IMR-90 (cell line): ENCODE data around the gene TNFRSF1A. TPM values are rescaled to one million over a fixed set of nuclear protein-coding genes. Genes with fewer than 3 reads are reported as not detected.

ENCODE experiments used
- ATAC-seq: fragments of 200-7000 bp; cut with Tn5 transposase; 2 replicates; pipeline ENCODE4 v1.9.1; 2020; ENCODE audit warnings: low read depth, mild to moderate bottlenecking, moderate library complexity
- BruUV-seq: library from RNA; stranded (reverse); fragments of 400-500 nt; replicated peaks from 2 replicates; lab custom pipeline; 2021; lab: Mats Ljungman, UMichigan
- CTCF ChIA-PET: fragments of 300-600 bp; formaldehyde crosslinking; extraction: SDS; loops from one replicate; lab custom pipeline; 2021; ENCODE audit warnings: antibody characterized with exemption; lab: Yijun Ruan, JAX
- POLR2A ChIA-PET: fragments of 300-600 bp; sonication (Branson Sonifier 250); formaldehyde crosslinking; loops from one replicate; lab custom pipeline; 2022; ENCODE audit warnings: antibody characterized with exemption; ENCODE audit not compliant: unreplicated experiment; lab: Charles Lee
- DNase-seq: peaks from one replicate; pipeline ENCODE4 v3.0.0; 2013
- H2AFZ ChIP-seq: replicated peaks from 2 replicates; pipeline ENCODE3; 2013; ENCODE audit warnings: low read length, mild to moderate bottlenecking; ENCODE audit not compliant: poor library complexity
- H2AK5ac ChIP-seq: 2 replicates; pipeline ENCODE4 v1.6.1; 2013; ENCODE audit warnings: low read depth, low read length, inconsistent platforms
- H2AK9ac ChIP-seq: replicated peaks from 2 replicates; pipeline ENCODE3; 2013; ENCODE audit warnings: mild to moderate bottlenecking, low read depth, low read length, moderate library complexity; ENCODE audit not compliant: poor library complexity
- H2BK120ac ChIP-seq: 2 replicates; pipeline ENCODE4 v1.6.1; 2013; ENCODE audit warnings: low read depth, low read length, inconsistent platforms
- H2BK15ac ChIP-seq: 3 replicates; pipeline ENCODE4 v1.6.1; 2013; ENCODE audit warnings: low read depth, low read length, inconsistent platforms
- H2BK20ac ChIP-seq: 2 replicates; pipeline ENCODE4 v1.6.1; 2013; ENCODE audit warnings: low read depth, mild to moderate bottlenecking, inconsistent platforms, low read length, moderate library complexity
- H2BK5ac ChIP-seq: 2 replicates; pipeline ENCODE4 v1.6.1; 2013; ENCODE audit warnings: mild to moderate bottlenecking, low read depth, low read length, inconsistent platforms; ENCODE audit not compliant: poor library complexity, severe bottlenecking
- H3K14ac ChIP-seq: replicated peaks from 2 replicates; pipeline ENCODE4 v1.6.1; 2013; ENCODE audit warnings: low read depth, low read length, inconsistent platforms
- H3K18ac ChIP-seq: 2 replicates; pipeline ENCODE4 v1.6.1; 2013; ENCODE audit warnings: low read depth, low read length, control low read depth
- H3K23ac ChIP-seq: 2 replicates; pipeline ENCODE4 v1.6.1; 2013; ENCODE audit warnings: low read depth, low read length, inconsistent platforms
- H3K27ac ChIP-seq: 2 replicates; pipeline ENCODE4 v1.5.1; 2013; ENCODE audit warnings: mild to moderate bottlenecking, control low read depth, low read length; ENCODE audit not compliant: insufficient read depth
- H3K27me3 ChIP-seq: 2 replicates; pipeline ENCODE4 v1.6.1; 2013; ENCODE audit warnings: low read length; ENCODE audit not compliant: control insufficient read depth, insufficient read depth
- H3K36me3 ChIP-seq: 2 replicates; pipeline ENCODE4 v1.6.1; 2013; ENCODE audit warnings: low read length, mixed read lengths; ENCODE audit not compliant: control insufficient read depth, insufficient read depth
- H3K4ac ChIP-seq: 2 replicates; pipeline ENCODE4 v1.6.1; 2013; ENCODE audit warnings: low read depth, low read length, inconsistent platforms
- H3K4me1 ChIP-seq: 2 replicates; pipeline ENCODE4 v1.6.1; 2013; ENCODE audit warnings: low read length, mixed read lengths; ENCODE audit not compliant: control insufficient read depth, insufficient read depth
- H3K4me2 ChIP-seq: 2 replicates; pipeline ENCODE4 v1.6.1; 2013; ENCODE audit warnings: low read depth, mild to moderate bottlenecking, control low read depth, low read length, moderate library complexity
- H3K4me3 ChIP-seq: 2 replicates; pipeline ENCODE4 v1.5.1; 2013; ENCODE audit warnings: low read depth, mild to moderate bottlenecking, control low read depth, low read length, moderate library complexity; ENCODE audit not compliant: insufficient read depth
- H3K56ac ChIP-seq: 2 replicates; pipeline ENCODE4 v1.6.1; 2013; ENCODE audit warnings: low read length, inconsistent platforms; ENCODE audit not compliant: insufficient read depth; ENCODE audit errors: extremely low read depth
- H3K79me1 ChIP-seq, 2 experiments: 2 replicates each; pipeline ENCODE4 v1.6.1; 2013; ENCODE audit warnings: low read length in 2 of 2, inconsistent platforms in 1 of 2, low read depth in 1 of 2
- H3K9ac ChIP-seq: 2 replicates; pipeline ENCODE4 v1.6.1; 2013; ENCODE audit warnings: low read depth, low read length, control low read depth
- H3K9me1 ChIP-seq: 2 replicates; pipeline ENCODE4 v1.6.1; 2013; ENCODE audit warnings: low read length, inconsistent platforms; ENCODE audit not compliant: insufficient read depth
- H3K9me3 ChIP-seq: 2 replicates; pipeline ENCODE4 v1.6.1; 2013; ENCODE audit warnings: low read length; ENCODE audit not compliant: control insufficient read depth, insufficient read depth
- H4K20me1 ChIP-seq: 2 replicates; pipeline ENCODE4 v1.6.1; 2013; ENCODE audit warnings: low read length, inconsistent platforms; ENCODE audit not compliant: insufficient read depth
- H4K5ac ChIP-seq: 2 replicates; pipeline ENCODE4 v1.6.1; 2013; ENCODE audit warnings: mild to moderate bottlenecking, low read depth, low read length, control low read depth
- H4K8ac ChIP-seq, 2 experiments: 2 replicates each; pipeline ENCODE4 v1.6.1; 2013; ENCODE audit warnings: low read depth in 2 of 2, low read length in 2 of 2, control low read depth in 1 of 2, inconsistent platforms in 1 of 2
- H4K91ac ChIP-seq: 2 replicates; pipeline ENCODE4 v1.6.1; 2013; ENCODE audit warnings: low read depth, low read length, inconsistent platforms; ENCODE audit not compliant: insufficient read depth
- BHLHE40 ChIP-seq: fragments of 150-350 bp; IDR thresholded peaks from 2 replicates; pipeline ENCODE4 v1.6.1; 2016; ENCODE audit warnings: mild to moderate bottlenecking, low read depth, low read length
- CEBPB ChIP-seq: IDR thresholded peaks from 2 replicates; pipeline ENCODE4 v1.6.1; 2012; ENCODE audit warnings: low read depth, low read length, improper control_type of control experiment
- CHD1 ChIP-seq: IDR thresholded peaks from 2 replicates; pipeline ENCODE4 v1.6.1; 2012; ENCODE audit warnings: low read depth, low read length, improper control_type of control experiment
- FOS ChIP-seq: fragments of 150-350 bp; IDR thresholded peaks from 2 replicates; pipeline ENCODE4 v1.6.1; 2016; ENCODE audit warnings: low read depth, low read length
- MAFK ChIP-seq: IDR thresholded peaks from 2 replicates; pipeline ENCODE4 v1.6.1; 2012; ENCODE audit warnings: low read depth, low read length, improper control_type of control experiment
- MAZ ChIP-seq: IDR thresholded peaks from 2 replicates; pipeline ENCODE4 v1.6.1; 2012; ENCODE audit warnings: low read depth, mild to moderate bottlenecking, low read length, improper control_type of control experiment, moderate library complexity, borderline replicate concordance
- MXI1 ChIP-seq: IDR thresholded peaks from 2 replicates; pipeline ENCODE4 v1.6.1; 2012; ENCODE audit warnings: low read depth, mild to moderate bottlenecking, low read length, moderate library complexity, borderline replicate concordance
- NFE2L2 ChIP-seq: fragments of 150-350 bp; IDR thresholded peaks from 2 replicates; pipeline ENCODE4 v1.6.1; 2016; ENCODE audit warnings: low read depth, mild to moderate bottlenecking, low read length
- POLR2A ChIP-seq: IDR thresholded peaks from 2 replicates; pipeline ENCODE4 v1.6.1; 2012; ENCODE audit warnings: mild to moderate bottlenecking, low read depth, low read length
- RAD21 ChIP-seq: IDR thresholded peaks from 2 replicates; pipeline ENCODE4 v1.6.1; 2012; ENCODE audit warnings: low read length, improper control_type of control experiment
- RCOR1 ChIP-seq: IDR thresholded peaks from 2 replicates; pipeline ENCODE4 v1.6.1; 2012; ENCODE audit warnings: mild to moderate bottlenecking, low read length, improper control_type of control experiment; ENCODE audit not compliant: insufficient replicate concordance
- RFX5 ChIP-seq: IDR thresholded peaks from 2 replicates; pipeline ENCODE4 v1.8.0; 2012; ENCODE audit warnings: low read depth, mild to moderate bottlenecking, low read length, moderate library complexity
- SMC3 ChIP-seq: fragments of 150-350 bp; IDR thresholded peaks from 2 replicates; pipeline ENCODE4 v1.6.1; 2016; ENCODE audit warnings: low read depth, mild to moderate bottlenecking, antibody characterized with exemption, low read length, moderate library complexity
- WGBS, 2 experiments: methylation state at CpG; one replicate each; pipeline versions ENCODE4 v1.1.5 to v1.1.7; 2013; ENCODE audit warnings: missing lambda C conversion rate in 2 of 2; ENCODE audit not compliant: insufficient read length in 1 of 2; ENCODE audit errors: extremely low coverage in 2 of 2; 5-methylcytosine and 5-hydroxymethylcytosine counted together
- dilution Hi-C: fragments of 300-500 bp; cut with HindIII; formaldehyde crosslinking; loops from one replicate; pipeline ENCODE4 v1.14.3; 2018; ENCODE audit warnings: low sequenced_read_pairs; ENCODE audit not compliant: unreplicated experiment
- in situ Hi-C: fragments of 300-500 bp; cut with MboI; formaldehyde crosslinking; loops from 3 replicates; pipeline ENCODE4 v1.14.3; 2019; ENCODE audit warnings: low sequenced_read_pairs, inconsistent platforms, mixed read lengths
- intact Hi-C: fragments of 100-400 bp; cut with micrococcal nuclease; formaldehyde crosslinking; loops from 2 replicates; pipeline ENCODE4 v1.10.0; 2022
- polyA plus RNA-seq, 3 experiments: library from polyadenylated mRNA; depleted of rRNA; stranded (reverse); fragments of >200 nt; gene quantifications; 2 replicates each; pipeline ENCODE4 v1.2.3, GENCODE V29; 2012; ENCODE audit warnings: low replicate concordance in 1 of 3
- total RNA-seq: library from RNA; depleted of rRNA; stranded (reverse); fragments of >200 nt; gene quantifications from 2 replicates; pipeline ENCODE4 v1.2.3, GENCODE V29; 2012
- TF ChIP-seq, protein P1 (sequence below): conservative IDR thresholded peaks from 2 replicates; pipeline ENCODE4 v1.5.1; 2012; ENCODE audit warnings: mild to moderate bottlenecking, low read depth, low read length, improper control_type of control experiment
- TF ChIP-seq, protein P2 (sequence below): fragments of 150-350 bp; IDR thresholded peaks from 2 replicates; pipeline ENCODE4 v1.6.1; 2017; ENCODE audit warnings: mild to moderate bottlenecking, antibody characterized with exemption, low read length, low read depth
- TF ChIP-seq, protein P3 (sequence below): fragments of 150-350 bp; IDR thresholded peaks from 2 replicates; pipeline ENCODE4 v1.6.1; 2016; ENCODE audit warnings: low read depth, mild to moderate bottlenecking, low read length, moderate library complexity, borderline replicate concordance

The TNFRSF1A gene
- total and polyA plus RNA-seq, 2 of the 4 experiments (the other 2 are of a cell fraction), result 79.6 to 136 TPM

DNA sequence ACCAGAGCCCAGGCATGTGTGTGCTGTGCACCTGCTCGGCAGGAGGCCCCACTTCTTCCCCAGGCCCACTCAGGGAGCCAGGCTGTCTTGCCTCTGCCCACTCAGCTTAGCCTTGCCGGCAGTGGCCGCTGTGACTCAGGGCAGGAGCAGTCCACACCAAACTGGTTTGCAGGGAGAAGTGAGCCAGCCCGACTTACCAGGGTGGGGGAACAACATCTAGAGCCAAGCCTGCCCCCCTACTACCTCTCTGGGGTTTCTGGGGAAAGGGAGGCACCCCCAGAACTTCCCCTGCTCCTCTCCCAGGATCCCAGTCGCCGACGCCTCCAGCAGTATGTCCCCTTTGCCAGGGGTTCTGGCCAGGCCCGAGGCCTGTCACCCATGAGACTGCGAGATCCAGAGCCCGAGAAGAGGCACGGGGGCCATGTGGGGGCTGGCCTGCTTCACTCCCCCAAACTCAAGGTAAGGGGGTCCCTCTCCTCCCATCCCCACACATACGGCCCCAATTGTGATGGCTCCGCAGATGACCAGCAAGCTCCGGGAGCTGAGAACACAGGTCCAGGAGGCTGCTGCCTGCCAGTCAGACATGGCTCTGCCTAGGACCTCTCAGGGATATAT lies 28.4 kb downstream of the TNFRSF1A start:
- WGBS, 2 experiments, result no CpG with 5 or more reads among the region's 14 CpGs
- Histone ChIP-seq H4K5ac (no peak overlapping the region), H3K27ac (no peak overlapping the region), H2BK20ac (no peak overlapping the region), H2AK5ac (0 out of 2 replicates have a peak overlapping the region, but pooled peaks have one; percentile 43), H3K56ac (no peak overlapping the region), H3K23ac (no peak overlapping the region), H4K8ac (no peak overlapping the region), H4K20me1 (no peaks in the 10 kb centered on the region), H2BK120ac (no peak overlapping the region), H4K91ac (0 out of 2 replicates have a peak overlapping the region, but pooled peaks have one; percentile 33), H3K9me3 (no peaks in the 10 kb centered on the region), H2BK15ac (no peak overlapping the region), H3K4me2 (no peak overlapping the region), H3K4me3 (no peak overlapping the region), H3K4me1 (peaks cover 10% of the 10 kb centered on the region), H3K79me1 (no peaks in the 10 kb centered on the region), H3K27me3 (peaks cover 20% of the 10 kb centered on the region), H3K9ac (no peak overlapping the region), H3K9me1 (peaks cover 6% of the 10 kb centered on the region), H2BK5ac (no peak overlapping the region), H2AK9ac (peak overlapping the region; percentile 86), H3K36me3 (no peaks in the 10 kb centered on the region), H2AFZ (peak overlapping the region; percentile 65), H3K4ac (no peak overlapping the region), H3K14ac (no peak overlapping the region), H3K18ac (no peak overlapping the region)
- DNase-seq (no peak), ATAC-seq (peak; percentile 15)
- intact Hi-C loops (no loop called here), in situ Hi-C loops (no loop called here), dilution Hi-C loops (no loop called here)
- ChIA-PET POLR2A (no interaction called here), CTCF (interaction anchor here (1.1 kb wide), 1 partner anchor 10 kb away, joined by 3 read pairs; no protein-coding TSS in a partner anchor)
- TF ChIP-seq, protein P1, sequence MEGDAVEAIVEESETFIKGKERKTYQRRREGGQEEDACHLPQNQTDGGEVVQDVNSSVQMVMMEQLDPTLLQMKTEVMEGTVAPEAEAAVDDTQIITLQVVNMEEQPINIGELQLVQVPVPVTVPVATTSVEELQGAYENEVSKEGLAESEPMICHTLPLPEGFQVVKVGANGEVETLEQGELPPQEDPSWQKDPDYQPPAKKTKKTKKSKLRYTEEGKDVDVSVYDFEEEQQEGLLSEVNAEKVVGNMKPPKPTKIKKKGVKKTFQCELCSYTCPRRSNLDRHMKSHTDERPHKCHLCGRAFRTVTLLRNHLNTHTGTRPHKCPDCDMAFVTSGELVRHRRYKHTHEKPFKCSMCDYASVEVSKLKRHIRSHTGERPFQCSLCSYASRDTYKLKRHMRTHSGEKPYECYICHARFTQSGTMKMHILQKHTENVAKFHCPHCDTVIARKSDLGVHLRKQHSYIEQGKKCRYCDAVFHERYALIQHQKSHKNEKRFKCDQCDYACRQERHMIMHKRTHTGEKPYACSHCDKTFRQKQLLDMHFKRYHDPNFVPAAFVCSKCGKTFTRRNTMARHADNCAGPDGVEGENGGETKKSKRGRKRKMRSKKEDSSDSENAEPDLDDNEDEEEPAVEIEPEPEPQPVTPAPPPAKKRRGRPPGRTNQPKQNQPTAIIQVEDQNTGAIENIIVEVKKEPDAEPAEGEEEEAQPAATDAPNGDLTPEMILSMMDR, result no peak
- TF ChIP-seq CEBPB (no peak), MAFK (no peak), CHD1 (no peak), MAZ (no peak), BHLHE40 (no peak), FOS (no peak), NFE2L2 (no peak), RFX5 (no peak), POLR2A (no peak), SMC3 (no peak), RCOR1 (no peak), RAD21 (no peak), MXI1 (no peak)
- TF ChIP-seq, protein P2, sequence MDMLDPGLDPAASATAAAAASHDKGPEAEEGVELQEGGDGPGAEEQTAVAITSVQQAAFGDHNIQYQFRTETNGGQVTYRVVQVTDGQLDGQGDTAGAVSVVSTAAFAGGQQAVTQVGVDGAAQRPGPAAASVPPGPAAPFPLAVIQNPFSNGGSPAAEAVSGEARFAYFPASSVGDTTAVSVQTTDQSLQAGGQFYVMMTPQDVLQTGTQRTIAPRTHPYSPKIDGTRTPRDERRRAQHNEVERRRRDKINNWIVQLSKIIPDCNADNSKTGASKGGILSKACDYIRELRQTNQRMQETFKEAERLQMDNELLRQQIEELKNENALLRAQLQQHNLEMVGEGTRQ, result no peak
- TF ChIP-seq, protein P3, sequence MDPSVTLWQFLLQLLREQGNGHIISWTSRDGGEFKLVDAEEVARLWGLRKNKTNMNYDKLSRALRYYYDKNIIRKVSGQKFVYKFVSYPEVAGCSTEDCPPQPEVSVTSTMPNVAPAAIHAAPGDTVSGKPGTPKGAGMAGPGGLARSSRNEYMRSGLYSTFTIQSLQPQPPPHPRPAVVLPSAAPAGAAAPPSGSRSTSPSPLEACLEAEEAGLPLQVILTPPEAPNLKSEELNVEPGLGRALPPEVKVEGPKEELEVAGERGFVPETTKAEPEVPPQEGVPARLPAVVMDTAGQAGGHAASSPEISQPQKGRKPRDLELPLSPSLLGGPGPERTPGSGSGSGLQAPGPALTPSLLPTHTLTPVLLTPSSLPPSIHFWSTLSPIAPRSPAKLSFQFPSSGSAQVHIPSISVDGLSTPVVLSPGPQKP, result no peak
- BruUV-seq, result no TSS peak
